Amniotic stem cell (primary cell): ENCODE data around the gene LMAN2.

Experiments used
- DNase-seq: peaks from one replicate; lab custom pipeline; 2025; lab: John Stamatoyannopoulos, UW

Gene LMAN2

GRCh38 chr5:177351392-177352329 is at the start of gene LMAN2:
TSS of gene LMAN2 (minus strand) at chr5:177351668. CDS start at chr5:177351647, 21 bp downstream.
- peak; percentile 92 for DNase-seq

GRCh38 chr5:177399997-177400868 is 48.8 kb upstream of the LMAN2 start, which contains the start of gene PFN3:
TSS of gene PFN3 (minus strand) at chr5:177400661. CDS start at chr5:177400576, 85 bp downstream.
- no peak for DNase-seq

GRCh38 chr5:177397875-177398390 is 46.5 kb upstream of the LMAN2 start:
- no peak for DNase-seq

GRCh38 chr5:177396807-177397206 is 45.3 kb upstream of the LMAN2 start:
- DNase-seq: no peak

- DNase-seq: no peak
Measured at GRCh38 chr5:177396078-177396477, 44.6 kb upstream of the LMAN2 start.

GRCh38 chr5:177393990-177394389 is 42.5 kb upstream of the LMAN2 start:
- DNase-seq: no peak

- DNase-seq: no peak
Measured at GRCh38 chr5:177393206-177393765, 41.8 kb upstream of the LMAN2 start.

- no peak for DNase-seq
Measured at GRCh38 chr5:177392765-177393164, 41.3 kb upstream of the LMAN2 start.

GRCh38 chr5:177390363-177391300 is 39.2 kb upstream of the LMAN2 start:
- DNase-seq: no peak

- DNase-seq: peak; percentile 68
Measured at GRCh38 chr5:177389241-177390169, 38.0 kb upstream of the LMAN2 start.

GRCh38 chr5:177388521-177389052 is 37.1 kb upstream of the LMAN2 start:
- DNase-seq: no peak

GRCh38 chr5:177387405-177387804 is 35.9 kb upstream of the LMAN2 start:
- no peak for DNase-seq

GRCh38 chr5:177386542-177386941 is 35.1 kb upstream of the LMAN2 start:
- DNase-seq: no peak

- no peak for DNase-seq
Measured at GRCh38 chr5:177385720-177386119, 34.3 kb upstream of the LMAN2 start.

- DNase-seq: no peak
Measured at GRCh38 chr5:177384134-177384533, 32.7 kb upstream of the LMAN2 start, which contains the start of gene SLC34A1. TSS of gene SLC34A1 (plus strand) at chr5:177384434. CDS start at chr5:177385742, 1,308 bp downstream.

- no peak for DNase-seq
Measured at GRCh38 chr5:177383181-177383580, 31.7 kb upstream of the LMAN2 start.

- no peak for DNase-seq
Measured at GRCh38 chr5:177382423-177383029, 31.1 kb upstream of the LMAN2 start.

- DNase-seq: no peak
Measured at GRCh38 chr5:177380805-177381126, 29.3 kb upstream of the LMAN2 start.
